Choroid plexus epithelial cell (primary cell): ENCODE measurements around the gene ZNF516.
"Not testable (repeated sequence)": the region's sequence is repeated elsewhere in the genome, so short reads cannot be mapped to it uniquely, and the experiment has no call there.

Experiments used
- DNase-seq: peaks from one replicate; pipeline ENCODE4 v3.0.0-alpha.2; 2010; ENCODE audit warnings: low read depth
- H3K4me3 ChIP-seq: 2 replicates; pipeline ENCODE4 v1.5.1; 2011; ENCODE audit warnings: low read depth, mild to moderate bottlenecking, control low read depth, low read length, moderate library complexity
- CTCF ChIP-seq: conservative IDR thresholded peaks from 2 replicates; pipeline ENCODE4 v1.5.1; 2011; ENCODE audit warnings: low read depth, mild to moderate bottlenecking, control low read depth, inconsistent platforms, low read length, moderate library complexity

Gene ZNF516

GRCh38 chr18:76495006-76495370 is at the start of gene ZNF516:
Gene ZNF516 (minus strand): TSS chr18:76495242. CDS start chr18:76443054, 52,188 bp downstream.
- peak within 1 kb of the TSS; percentile 79 for H3K4me3 ChIP-seq
- DNase-seq, result peak; percentile 58
- TF ChIP-seq CTCF, result no peak

- no peak overlapping the region for H3K4me3 ChIP-seq
- TF ChIP-seq CTCF, result no peak
- no peak for DNase-seq
Measured at GRCh38 chr18:76538846-76539245, 43.8 kb upstream of the ZNF516 start.

GRCh38 chr18:76537621-76538020 is 42.6 kb upstream of the ZNF516 start:
- TF ChIP-seq CTCF, result no peak
- DNase-seq, result no peak
- H3K4me3 ChIP-seq, result no peak overlapping the region

GRCh38 chr18:76536593-76536992 is 41.6 kb upstream of the ZNF516 start:
- not testable (repeated sequence) for H3K4me3 ChIP-seq, DNase-seq

GRCh38 chr18:76532875-76533274 is 37.8 kb upstream of the ZNF516 start:
- no peak overlapping the region for H3K4me3 ChIP-seq
- TF ChIP-seq CTCF, result no peak
- DNase-seq, result no peak

GRCh38 chr18:76530846-76531245 is 35.8 kb upstream of the ZNF516 start:
- no peak for DNase-seq
- no peak for TF ChIP-seq CTCF
- no peak overlapping the region for H3K4me3 ChIP-seq

- H3K4me3 ChIP-seq, result no peak overlapping the region
- DNase-seq, result no peak
- TF ChIP-seq CTCF, result no peak
Measured at GRCh38 chr18:76530391-76530790, 35.3 kb upstream of the ZNF516 start.

GRCh38 chr18:76529433-76529811 is 34.4 kb upstream of the ZNF516 start:
- no peak overlapping the region for H3K4me3 ChIP-seq
- no peak for DNase-seq
- no peak for TF ChIP-seq CTCF
